H9 (cell line): ENCODE results near the gene YWHAQ. TPM values are rescaled to one million over a fixed set of nuclear protein-coding genes. Genes with fewer than 3 reads are reported as not detected.

Experiments
- DNase-seq: peaks from one replicate; pipeline ENCODE4 v3.0.0-alpha.2; 2017
- H2AFZ ChIP-seq: one replicate; pipeline ENCODE4 v1.6.1; 2013; ENCODE audit warnings: mild to moderate bottlenecking, low read length, control low read depth, moderate library complexity
- H2AK5ac ChIP-seq: 2 replicates; pipeline ENCODE4 v1.6.1; 2013; ENCODE audit warnings: low read length, control low read depth, mixed read lengths; ENCODE audit not compliant: insufficient read length
- H2BK120ac ChIP-seq: one replicate; pipeline ENCODE4 v1.6.1; 2013; ENCODE audit warnings: low read depth, mild to moderate bottlenecking, low read length, control low read depth, inconsistent platforms; ENCODE audit not compliant: poor library complexity, severe bottlenecking
- H2BK12ac ChIP-seq: 2 replicates; pipeline ENCODE4 v1.6.1; 2013; ENCODE audit warnings: low read length, control low read depth, mixed read lengths, low read depth; ENCODE audit not compliant: insufficient read length
- H2BK15ac ChIP-seq: 2 replicates; pipeline ENCODE4 v1.6.1; 2013; ENCODE audit warnings: low read depth, low read length, control low read depth
- H2BK20ac ChIP-seq: one replicate; pipeline ENCODE4 v1.6.1; 2013; ENCODE audit warnings: low read depth, mild to moderate bottlenecking, low read length, control low read depth, inconsistent platforms; ENCODE audit not compliant: poor library complexity, severe bottlenecking
- H2BK5ac ChIP-seq: 2 replicates; pipeline ENCODE4 v1.6.1; 2013; ENCODE audit warnings: low read length, control low read depth, mixed read lengths; ENCODE audit not compliant: insufficient read length
- H3K14ac ChIP-seq: 2 replicates; pipeline ENCODE4 v1.6.1; 2013; ENCODE audit warnings: low read length, control low read depth; ENCODE audit not compliant: insufficient read depth
- H3K18ac ChIP-seq: 2 replicates; pipeline ENCODE4 v1.6.1; 2013; ENCODE audit warnings: low read depth, mild to moderate bottlenecking, mixed read lengths, low read length, control low read depth; ENCODE audit not compliant: insufficient read length
- H3K23ac ChIP-seq: 2 replicates; pipeline ENCODE4 v1.6.1; 2013; ENCODE audit warnings: low read length, control low read depth, mixed read lengths, low read depth; ENCODE audit not compliant: insufficient read length
- H3K23me2 ChIP-seq: 2 replicates; pipeline ENCODE4 v1.6.1; 2013; ENCODE audit warnings: low read depth, mild to moderate bottlenecking, mixed read lengths, low read length, control low read depth; ENCODE audit not compliant: insufficient read length, poor library complexity, severe bottlenecking
- H3K27ac ChIP-seq: 2 replicates; pipeline ENCODE4 v1.5.1; 2013; ENCODE audit warnings: low read length, control low read depth, mixed read lengths, low read depth; ENCODE audit not compliant: insufficient read length
- H3K27me3 ChIP-seq: 2 replicates; pipeline ENCODE4 v1.6.1; 2013; ENCODE audit warnings: low read length, control low read depth, inconsistent platforms; ENCODE audit not compliant: insufficient read depth
- H3K4ac ChIP-seq: 2 replicates; pipeline ENCODE4 v1.6.1; 2013; ENCODE audit warnings: low read depth, mild to moderate bottlenecking, control low read depth, inconsistent platforms, low read length, moderate library complexity
- H3K4me1 ChIP-seq: 2 replicates; pipeline ENCODE4 v1.6.1; 2013; ENCODE audit warnings: low read length, control low read depth, inconsistent platforms; ENCODE audit not compliant: insufficient read depth
- H3K4me2 ChIP-seq: 2 replicates; pipeline ENCODE4 v1.6.1; 2013; ENCODE audit warnings: low read length, control low read depth, mixed read lengths; ENCODE audit not compliant: insufficient read length, insufficient read depth
- H3K56ac ChIP-seq: 2 replicates; pipeline ENCODE4 v1.6.1; 2013; ENCODE audit warnings: low read depth, mild to moderate bottlenecking, mixed read lengths, low read length, control low read depth; ENCODE audit not compliant: insufficient read length
- H3K79me1 ChIP-seq: 2 replicates; pipeline ENCODE4 v1.6.1; 2013; ENCODE audit warnings: low read depth, mild to moderate bottlenecking, moderate library complexity, low read length, control low read depth, inconsistent platforms; ENCODE audit not compliant: insufficient read depth, poor library complexity, severe bottlenecking
- H3K79me2 ChIP-seq: 2 replicates; pipeline ENCODE4 v1.6.1; 2013; ENCODE audit warnings: low read length, control low read depth, inconsistent platforms; ENCODE audit not compliant: insufficient read depth
- H3K9ac ChIP-seq: 2 replicates; pipeline ENCODE4 v1.6.1; 2013; ENCODE audit warnings: low read length, control low read depth, mixed read lengths; ENCODE audit not compliant: insufficient read length; ENCODE audit errors: extremely low read depth
- H3K9me3 ChIP-seq: one replicate; pipeline ENCODE4 v1.6.1; 2013; ENCODE audit warnings: low read depth, low read length, inconsistent platforms; ENCODE audit not compliant: control insufficient read depth
- H3T11ph ChIP-seq: one replicate; pipeline ENCODE4 v1.6.1; 2013; ENCODE audit warnings: mild to moderate bottlenecking, low read length, control low read depth, inconsistent platforms
- H4K20me1 ChIP-seq: one replicate; pipeline ENCODE4 v1.6.1; 2013; ENCODE audit not compliant: control insufficient read depth, insufficient read length, insufficient read depth
- H4K5ac ChIP-seq: 2 replicates; pipeline ENCODE4 v1.6.1; 2013; ENCODE audit warnings: low read depth, mild to moderate bottlenecking, mixed read lengths, low read length, control low read depth; ENCODE audit not compliant: insufficient read length
- H4K8ac ChIP-seq: replicated peaks from 2 replicates; pipeline ENCODE4 v1.6.1; 2013; ENCODE audit warnings: low read length, control low read depth, mixed read lengths, low read depth; ENCODE audit not compliant: insufficient read length
- H4K91ac ChIP-seq: 2 replicates; pipeline ENCODE4 v1.6.1; 2013; ENCODE audit warnings: low read depth, mild to moderate bottlenecking, moderate library complexity, mixed read lengths, low read length, control low read depth; ENCODE audit not compliant: insufficient read length
- H3K27ac Mint-ChIP-seq, 3 experiments: 2 replicates in 2 of 3; 3 replicates in 1 of 3; pipeline ENCODE4 v1.8.0; 2020 to 2021; ENCODE audit warnings: mixed read lengths in 3 of 3, mild to moderate bottlenecking in 1 of 3, moderate library complexity in 1 of 3
- H3K27me3 Mint-ChIP-seq: 2 replicates; pipeline ENCODE4 v1.8.0; 2021; ENCODE audit warnings: low read depth, mild to moderate bottlenecking, moderate library complexity, mixed read lengths
- H3K36me3 Mint-ChIP-seq, 3 experiments: 2 replicates in 2 of 3; 3 replicates in 1 of 3; pipeline ENCODE4 v1.8.0; 2020 to 2021; ENCODE audit warnings: low read depth in 3 of 3, mixed read lengths in 3 of 3; ENCODE audit not compliant: insufficient read depth in 1 of 3
- H3K4me1 Mint-ChIP-seq, 2 experiments: 2 replicates each; pipeline ENCODE4 v1.8.0; 2020; ENCODE audit warnings: mixed read lengths in 2 of 2
- H3K4me3 Mint-ChIP-seq, 2 experiments: 2 replicates in 1 of 2; 3 replicates in 1 of 2; pipeline ENCODE4 v1.8.0; 2020 to 2021; ENCODE audit warnings: mild to moderate bottlenecking in 2 of 2, mixed read lengths in 2 of 2, moderate library complexity in 1 of 2
- H3K9me3 Mint-ChIP-seq, 2 experiments: 2 replicates in 1 of 2; 3 replicates in 1 of 2; pipeline ENCODE4 v1.8.0; 2020; ENCODE audit warnings: mild to moderate bottlenecking in 2 of 2, mixed read lengths in 2 of 2, moderate library complexity in 1 of 2
- WGBS: extraction: QIAGEN DNeasy Blood & Tissue Kit; methylation state at CpG from one replicate; pipeline ENCODE4 v1.1.7; 2013; ENCODE audit warnings: missing lambda C conversion rate, low lambda C conversion rate, mixed read lengths; ENCODE audit not compliant: insufficient read length; ENCODE audit errors: extremely low coverage; 5-methylcytosine and 5-hydroxymethylcytosine counted together
- total RNA-seq: library from RNA; stranded (reverse); gene quantifications from 2 replicates; pipeline ENCODE4 v1.2.1, GENCODE V29; 2021
- TF ChIP-seq, protein P1 (sequence below): fragments of 200-600 bp; sonication (generic); conservative IDR thresholded peaks from 3 replicates; pipeline ENCODE4 v1.8.0; 2021; ENCODE audit warnings: antibody characterized with exemption, mild to moderate bottlenecking

YWHAQ gene
- total RNA-seq, 1 experiment from 2014 or later, result 374 TPM

DNA sequence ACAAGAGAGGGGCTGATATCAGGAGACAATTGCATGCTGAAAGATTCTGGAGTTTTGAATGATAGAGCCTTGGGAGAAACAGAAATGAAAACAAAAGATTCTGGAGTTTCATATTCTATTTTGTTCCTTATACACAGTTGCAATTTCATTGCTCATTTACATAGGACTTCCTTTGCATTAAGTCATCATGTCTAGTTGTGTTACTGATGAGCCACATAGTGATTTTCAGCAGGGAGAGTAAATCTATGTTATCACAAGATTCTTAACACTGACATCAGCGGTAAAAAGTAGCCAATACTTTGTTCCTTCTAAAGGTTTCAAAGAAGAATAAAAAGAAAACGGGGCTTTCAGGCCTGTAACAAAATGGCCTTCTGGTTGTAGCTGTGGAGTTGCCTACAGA, 82.3 kb downstream of the YWHAQ start:
- no peak overlapping the region for H3K56ac ChIP-seq
- H3K4me2 ChIP-seq, result no peak overlapping the region
- H4K20me1 ChIP-seq, result no peaks in the 10 kb centered on the region

More for the DNA sequence above, 82.3 kb downstream of the YWHAQ start:
- H2BK5ac ChIP-seq, result no peak overlapping the region
- H3K18ac ChIP-seq, result no peak overlapping the region
- peaks cover 12% of the 10 kb centered on the region for H3K79me1 ChIP-seq
- H4K5ac ChIP-seq, result no peak overlapping the region
- Mint-ChIP-seq H3K9me3 (no peaks in the 10 kb centered on the region), H3K36me3 (no peaks in the 10 kb centered on the region), H3K27me3 (no peaks in the 10 kb centered on the region), H3K4me1 (peaks cover 28 to 31% of the 10 kb centered on the region in 2 experiments), H3K27ac (peak overlapping the region in 1 of 3 experiments; percentile 65; a peak in 4 of 7 replicates), H3K4me3 (no peak overlapping the region)
- H3K23me2 ChIP-seq, result no peaks in the 10 kb centered on the region
- no peak overlapping the region for H3K14ac ChIP-seq
- H3K79me2 ChIP-seq, result peaks cover 5% of the 10 kb centered on the region; the same call in 1 of the 2 replicates
- H3K27ac ChIP-seq, result no peak overlapping the region
- no peak overlapping the region for H2AK5ac ChIP-seq
- no peaks in the 10 kb centered on the region for H3K27me3 ChIP-seq
- no peak overlapping the region for H2BK15ac ChIP-seq
- no peak overlapping the region for H2BK20ac ChIP-seq
- no peak overlapping the region for H4K8ac ChIP-seq
- TF ChIP-seq, protein P1, sequence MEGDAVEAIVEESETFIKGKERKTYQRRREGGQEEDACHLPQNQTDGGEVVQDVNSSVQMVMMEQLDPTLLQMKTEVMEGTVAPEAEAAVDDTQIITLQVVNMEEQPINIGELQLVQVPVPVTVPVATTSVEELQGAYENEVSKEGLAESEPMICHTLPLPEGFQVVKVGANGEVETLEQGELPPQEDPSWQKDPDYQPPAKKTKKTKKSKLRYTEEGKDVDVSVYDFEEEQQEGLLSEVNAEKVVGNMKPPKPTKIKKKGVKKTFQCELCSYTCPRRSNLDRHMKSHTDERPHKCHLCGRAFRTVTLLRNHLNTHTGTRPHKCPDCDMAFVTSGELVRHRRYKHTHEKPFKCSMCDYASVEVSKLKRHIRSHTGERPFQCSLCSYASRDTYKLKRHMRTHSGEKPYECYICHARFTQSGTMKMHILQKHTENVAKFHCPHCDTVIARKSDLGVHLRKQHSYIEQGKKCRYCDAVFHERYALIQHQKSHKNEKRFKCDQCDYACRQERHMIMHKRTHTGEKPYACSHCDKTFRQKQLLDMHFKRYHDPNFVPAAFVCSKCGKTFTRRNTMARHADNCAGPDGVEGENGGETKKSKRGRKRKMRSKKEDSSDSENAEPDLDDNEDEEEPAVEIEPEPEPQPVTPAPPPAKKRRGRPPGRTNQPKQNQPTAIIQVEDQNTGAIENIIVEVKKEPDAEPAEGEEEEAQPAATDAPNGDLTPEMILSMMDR, result no peak
- no peak overlapping the region for H4K91ac ChIP-seq
- H3T11ph ChIP-seq, result no peak overlapping the region
- no peak overlapping the region for H3K4ac ChIP-seq
- H2BK12ac ChIP-seq, result no peak overlapping the region
- H2AFZ ChIP-seq, result no peak overlapping the region
- H3K9me3 ChIP-seq, result no peaks in the 10 kb centered on the region
- DNase-seq, result no peak
- no peak overlapping the region for H3K9ac ChIP-seq
- peaks cover 8% of the 10 kb centered on the region; the same call in 1 of the 2 replicates for H3K4me1 ChIP-seq
- no peak overlapping the region for H2BK120ac ChIP-seq
- H3K23ac ChIP-seq, result no peak overlapping the region
- WGBS, result no CpG with 5 or more reads among the region's 2 CpGs
